ENCODE measurements around the gene CAMK2A.

DNA sequence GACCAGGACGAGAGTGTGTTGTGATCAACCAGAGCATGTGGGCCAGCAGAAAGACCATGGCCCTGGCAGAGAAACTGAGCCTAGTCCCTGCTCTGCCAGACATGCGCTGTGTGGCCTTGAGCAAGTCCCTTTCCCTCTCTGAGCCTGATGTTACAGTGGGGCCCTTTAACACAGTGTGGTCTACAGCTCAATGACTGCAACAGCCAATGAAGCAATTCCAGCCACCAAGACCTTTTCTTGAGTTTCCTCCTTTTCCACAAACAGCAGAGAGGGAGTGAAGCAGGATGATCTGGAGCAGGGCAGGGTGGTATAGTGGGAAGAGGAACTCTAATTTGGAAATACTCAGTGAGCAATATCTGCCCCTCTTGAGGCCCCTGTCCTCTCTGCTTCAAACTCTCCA is 38.9 kb upstream of the CAMK2A start:
- TF ChIP-seq PRDM4 (tag by site-specific recombination; IDR thresholded peaks at IDR 0.05) (no peak), ZNF777 (tag by site-specific recombination; IDR thresholded peaks at IDR 0.05; ENCODE audit: borderline replicate concordance) (no peak), TCF7L2 (IDR thresholded peaks at IDR 0.05; ENCODE audit: borderline replicate concordance, low read depth, low read length) (no peak), PRDM2 (tag by site-specific recombination; IDR thresholded peaks at IDR 0.05; ENCODE audit: borderline replicate concordance) (no peak), HOXA7 (CRISPR knock-in tag; IDR thresholded peaks at IDR 0.05; ENCODE audit: borderline replicate concordance) (no peak), SETDB1 (IDR thresholded peaks at IDR 0.05; ENCODE audit: insufficient read length, low read length) (no peak), CTCF (tag by site-specific recombination; IDR thresholded peaks at IDR 0.05) (no peak), ATF2 (tag by site-specific recombination; IDR thresholded peaks at IDR 0.05; ENCODE audit: low read depth) (no peak), ZNF24 (tag by site-specific recombination; IDR thresholded peaks at IDR 0.05) (no peak), REPIN1 (tag by site-specific recombination; IDR thresholded peaks at IDR 0.05; ENCODE audit: low read depth) (no peak), ZBTB10 (tag by site-specific recombination; IDR thresholded peaks at IDR 0.05) (no peak), ZNF292 (tag by site-specific recombination; IDR thresholded peaks at IDR 0.05; ENCODE audit: borderline replicate concordance, low read depth) (no peak)
- TF ChIP-seq, protein P1, sequence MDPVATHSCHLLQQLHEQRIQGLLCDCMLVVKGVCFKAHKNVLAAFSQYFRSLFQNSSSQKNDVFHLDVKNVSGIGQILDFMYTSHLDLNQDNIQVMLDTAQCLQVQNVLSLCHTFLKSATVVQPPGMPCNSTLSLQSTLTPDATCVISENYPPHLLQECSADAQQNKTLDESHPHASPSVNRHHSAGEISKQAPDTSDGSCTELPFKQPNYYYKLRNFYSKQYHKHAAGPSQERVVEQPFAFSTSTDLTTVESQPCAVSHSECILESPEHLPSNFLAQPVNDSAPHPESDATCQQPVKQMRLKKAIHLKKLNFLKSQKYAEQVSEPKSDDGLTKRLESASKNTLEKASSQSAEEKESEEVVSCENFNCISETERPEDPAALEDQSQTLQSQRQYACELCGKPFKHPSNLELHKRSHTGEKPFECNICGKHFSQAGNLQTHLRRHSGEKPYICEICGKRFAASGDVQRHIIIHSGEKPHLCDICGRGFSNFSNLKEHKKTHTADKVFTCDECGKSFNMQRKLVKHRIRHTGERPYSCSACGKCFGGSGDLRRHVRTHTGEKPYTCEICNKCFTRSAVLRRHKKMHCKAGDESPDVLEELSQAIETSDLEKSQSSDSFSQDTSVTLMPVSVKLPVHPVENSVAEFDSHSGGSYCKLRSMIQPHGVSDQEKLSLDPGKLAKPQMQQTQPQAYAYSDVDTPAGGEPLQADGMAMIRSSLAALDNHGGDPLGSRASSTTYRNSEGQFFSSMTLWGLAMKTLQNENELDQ (tag by site-specific recombination; IDR thresholded peaks at IDR 0.05; ENCODE audit: low read depth): no peak
- TF ChIP-seq, protein P2, sequence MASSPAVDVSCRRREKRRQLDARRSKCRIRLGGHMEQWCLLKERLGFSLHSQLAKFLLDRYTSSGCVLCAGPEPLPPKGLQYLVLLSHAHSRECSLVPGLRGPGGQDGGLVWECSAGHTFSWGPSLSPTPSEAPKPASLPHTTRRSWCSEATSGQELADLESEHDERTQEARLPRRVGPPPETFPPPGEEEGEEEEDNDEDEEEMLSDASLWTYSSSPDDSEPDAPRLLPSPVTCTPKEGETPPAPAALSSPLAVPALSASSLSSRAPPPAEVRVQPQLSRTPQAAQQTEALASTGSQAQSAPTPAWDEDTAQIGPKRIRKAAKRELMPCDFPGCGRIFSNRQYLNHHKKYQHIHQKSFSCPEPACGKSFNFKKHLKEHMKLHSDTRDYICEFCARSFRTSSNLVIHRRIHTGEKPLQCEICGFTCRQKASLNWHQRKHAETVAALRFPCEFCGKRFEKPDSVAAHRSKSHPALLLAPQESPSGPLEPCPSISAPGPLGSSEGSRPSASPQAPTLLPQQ (tag by site-specific recombination; IDR thresholded peaks at IDR 0.05): no peak

Measured in HEK293 (cell line).